GM23338 (cell line): ENCODE data around the gene NR3C1. TPM values are rescaled to one million over a fixed set of nuclear protein-coding genes. Genes with fewer than 3 reads are reported as not detected.
A peak's percentile ranks its signal among the peaks of the same experiment; 100 is the strongest.

ENCODE experiments used
- ATAC-seq: fragments of 200-7000 bp; cut with Tn5 transposase; 3 replicates; pipeline ENCODE4 v1.9.1; 2020
- DNase-seq: peaks from one replicate; pipeline ENCODE4 v3.0.0-alpha.2; 2015; ENCODE audit warnings: low spot score
- H2AFZ ChIP-seq: fragments of 200-600 bp; sonication (generic); 2 replicates; pipeline ENCODE4 v1.8.0; 2016; ENCODE audit warnings: antibody characterized with exemption, mild to moderate bottlenecking, moderate library complexity
- H3F3A ChIP-seq: fragments of 200-600 bp; sonication (generic); replicated peaks from 2 replicates; pipeline ENCODE4 v1.8.0; 2017; ENCODE audit warnings: antibody characterized with exemption, mixed run types, low read depth
- H3K27ac ChIP-seq: fragments of 200-600 bp; sonication (generic); 2 replicates; pipeline ENCODE4 v1.6.1; 2016; ENCODE audit warnings: low read depth
- H3K27me3 ChIP-seq: fragments of 200-600 bp; sonication (generic); 2 replicates; pipeline ENCODE4 v1.8.0; 2016; ENCODE audit warnings: mild to moderate bottlenecking, mixed run types, moderate library complexity; ENCODE audit not compliant: insufficient read depth
- H3K36me3 ChIP-seq: fragments of 200-600 bp; sonication (generic); 2 replicates; pipeline ENCODE4 v1.8.0; 2016; ENCODE audit warnings: mild to moderate bottlenecking; ENCODE audit not compliant: insufficient read depth
- H3K4me1 ChIP-seq: fragments of 200-600 bp; sonication (generic); 2 replicates; pipeline ENCODE4 v1.8.0; 2016; ENCODE audit warnings: mild to moderate bottlenecking, moderate library complexity; ENCODE audit not compliant: insufficient read depth
- H3K4me2 ChIP-seq: fragments of 200-600 bp; sonication (generic); 2 replicates; pipeline ENCODE4 v1.7.1; 2017; ENCODE audit warnings: mixed run types
- H3K4me3 ChIP-seq: fragments of 200-600 bp; sonication (generic); 2 replicates; pipeline ENCODE4 v1.6.1; 2016; ENCODE audit warnings: mixed run types
- H3K79me2 ChIP-seq: fragments of 200-600 bp; sonication (generic); replicated peaks from 2 replicates; pipeline ENCODE4 v1.8.0; 2017; ENCODE audit warnings: mild to moderate bottlenecking; ENCODE audit not compliant: insufficient read depth
- H3K9me2 ChIP-seq: fragments of 200-600 bp; sonication (generic); 2 replicates; pipeline ENCODE4 v1.8.0; 2017; ENCODE audit not compliant: insufficient read depth
- H4K20me1 ChIP-seq: fragments of 200-600 bp; sonication (generic); replicated peaks from 2 replicates; pipeline ENCODE4 v1.8.0; 2017; ENCODE audit warnings: mild to moderate bottlenecking; ENCODE audit not compliant: insufficient read depth
- H3K27ac Mint-ChIP-seq: 2 replicates; pipeline ENCODE4 v1.8.0; 2020; ENCODE audit warnings: inconsistent platforms, mild to moderate bottlenecking, moderate library complexity, mixed read lengths
- H3K27me3 Mint-ChIP-seq: 3 replicates; pipeline ENCODE4 v1.8.0; 2022; ENCODE audit warnings: low read depth, mild to moderate bottlenecking, moderate library complexity, mixed read lengths, inconsistent platforms; ENCODE audit not compliant: insufficient read depth, poor library complexity
- H3K36me3 Mint-ChIP-seq: 3 replicates; pipeline ENCODE4 v1.8.0; 2021; ENCODE audit warnings: low read depth, mild to moderate bottlenecking, inconsistent platforms, moderate library complexity, mixed read lengths
- H3K4me1 Mint-ChIP-seq: 3 replicates; pipeline ENCODE4 v1.8.0; 2020; ENCODE audit warnings: mild to moderate bottlenecking, inconsistent platforms, mixed read lengths
- H3K4me3 Mint-ChIP-seq: 3 replicates; pipeline ENCODE4 v1.8.0; 2021; ENCODE audit warnings: moderate library complexity, mild to moderate bottlenecking, inconsistent platforms, mixed read lengths
- H3K9me3 Mint-ChIP-seq: 3 replicates; pipeline ENCODE4 v1.8.0; 2020; ENCODE audit warnings: moderate library complexity, mild to moderate bottlenecking, inconsistent platforms, mixed read lengths
- CREB1 ChIP-seq: fragments of 250-450 bp; sonication (Bioruptor Pico); IDR thresholded peaks from 2 replicates; pipeline ENCODE4 v1.5.0; 2020; ENCODE audit warnings: low read depth, mild to moderate bottlenecking, moderate library complexity
- CTCF ChIP-seq, 2 experiments: fragments of 200-600 bp in 1 of 2; sonication (generic) in 1 of 2; conservative IDR thresholded peaks; 2 replicates each; pipeline versions ENCODE4 v1.5.1 to v1.6.1; 2016 to 2017; ENCODE audit warnings: antibody characterized with exemption in 2 of 2, low read depth in 2 of 2, mild to moderate bottlenecking in 2 of 2, moderate library complexity in 1 of 2
- ETS1 ChIP-seq: IDR thresholded peaks from 2 replicates; pipeline ENCODE4 v1.6.1; 2016; ENCODE audit warnings: antibody characterized with exemption
- EZH2 ChIP-seq: fragments of 200-600 bp; sonication (generic); IDR thresholded peaks from one replicate; pipeline ENCODE4 v1.8.0; 2017; ENCODE audit warnings: antibody characterized with exemption, mild to moderate bottlenecking, low read depth; ENCODE audit not compliant: unreplicated experiment
- EZH2phosphoT487 ChIP-seq: fragments of 200-600 bp; sonication (generic); IDR thresholded peaks from one replicate; pipeline ENCODE4 v1.8.1; 2018; ENCODE audit warnings: antibody characterized with exemption; ENCODE audit not compliant: unreplicated experiment
- JUNB ChIP-seq: IDR thresholded peaks from one replicate; pipeline ENCODE4 v1.6.1; 2016; ENCODE audit warnings: antibody characterized with exemption; ENCODE audit not compliant: unreplicated experiment
- NANOG ChIP-seq: IDR thresholded peaks from 2 replicates; pipeline ENCODE4 v1.6.1; 2016; ENCODE audit warnings: antibody characterized with exemption, borderline replicate concordance
- POLR2AphosphoS5 ChIP-seq: IDR thresholded peaks from 2 replicates; pipeline ENCODE4 v1.6.1; 2016; ENCODE audit warnings: antibody characterized with exemption, low read depth
- REST ChIP-seq: IDR thresholded peaks from one replicate; pipeline ENCODE4 v1.6.1; 2018; ENCODE audit warnings: antibody characterized with exemption; ENCODE audit not compliant: unreplicated experiment
- STAT1 ChIP-seq: IDR thresholded peaks from one replicate; pipeline ENCODE4 v1.6.1; 2016; ENCODE audit warnings: antibody characterized with exemption; ENCODE audit not compliant: unreplicated experiment
- ZNF114 ChIP-seq: fragments of 250-450 bp; sonication (Bioruptor Pico); IDR thresholded peaks from 2 replicates; pipeline ENCODE4 v1.5.0; 2020; ENCODE audit warnings: mild to moderate bottlenecking, moderate library complexity
- ZNF331 ChIP-seq: fragments of 250-450 bp; sonication (Bioruptor Pico); IDR thresholded peaks from 2 replicates; pipeline ENCODE4 v1.5.0; 2020; ENCODE audit warnings: low read depth, mild to moderate bottlenecking, moderate library complexity
- ZNF462 ChIP-seq: fragments of 250-450 bp; sonication (Bioruptor Pico); IDR thresholded peaks from 2 replicates; pipeline ENCODE4 v1.5.0; 2020; ENCODE audit warnings: mild to moderate bottlenecking, moderate library complexity
- polyA plus RNA-seq: library from polyadenylated mRNA; unstranded; fragments of >200 nt; fragmentation: Nextera tagmentation; extraction: Ambion mirVana; gene quantifications from 2 replicates; pipeline ENCODE4 v1.2.1, GENCODE V29; 2016
- total RNA-seq: library from RNA; depleted of rRNA; stranded (reverse); fragments of >200 nt; shearing (Covaris generic); gene quantifications from 2 replicates; pipeline ENCODE4 v1.2.3, GENCODE V29; 2014

NR3C1 gene
- total and polyA plus RNA-seq, 2 experiments from 2014 or later = 1.2 to 4.6 TPM

GRCh38 chr5:143399616-143400540 is 3.6 kb downstream of the NR3C1 start:
- H3K4me3 ChIP-seq = peak overlapping the region; percentile 14; the same call in 1 of the 2 replicates
- Mint-ChIP-seq H3K4me3 (no peak overlapping the region; the same call in 2 of the 3 replicates), H3K9me3 (no peaks in the 10 kb centered on the region), H3K4me1 (peaks cover 63% of the 10 kb centered on the region), H3K27ac (no peak overlapping the region), H3K27me3 (peaks cover 27% of the 10 kb centered on the region), H3K36me3 (peaks cover 8% of the 10 kb centered on the region; the same call in 2 of the 3 replicates)
- no peaks in the 10 kb centered on the region for H3K36me3 ChIP-seq
- TF ChIP-seq EZH2 (no peak), REST (no peak), ZNF114 (CRISPR knock-in tag) (no peak), NANOG (no peak), CREB1 (CRISPR knock-in tag) (no peak), ZNF331 (no peak), POLR2AphosphoS5 (no peak), STAT1 (no peak), ETS1 (no peak), EZH2phosphoT487 (no peak), JUNB (no peak), CTCF (conservative IDR thresholded peaks at IDR 0.05; ENCODE audit: low read depth in 2 of 2) (no peak), ZNF462 (CRISPR knock-in tag) (no peak)
- no peaks in the 10 kb centered on the region for H3K79me2 ChIP-seq
- ATAC-seq (no peak), DNase-seq (no peak)
- H3K27me3 ChIP-seq = peaks cover 51% of the 10 kb centered on the region
- H3K27ac ChIP-seq = no peak overlapping the region
- H3K9me2 ChIP-seq = no peaks in the 10 kb centered on the region
- H3F3A ChIP-seq = no peaks in the 10 kb centered on the region; the same call in 1 of the 2 replicates
- H3K4me2 ChIP-seq = peak overlapping the region; percentile 92
- H4K20me1 ChIP-seq = no peaks in the 10 kb centered on the region
- H3K4me1 ChIP-seq = peaks cover 70% of the 10 kb centered on the region
- no peak overlapping the region for H2AFZ ChIP-seq
